Glutamatergic neuron (in vitro differentiated cells): Measurements from ENCODE around the gene LDHD. TPM values are rescaled to one million over a fixed set of nuclear protein-coding genes. Genes with fewer than 3 reads are reported as not detected.
A peak's percentile ranks its signal among the peaks of the same experiment; 100 is the strongest.

Experiments used
- DNase-seq: peaks from one replicate; pipeline ENCODE4 v3.0.0; 2022
- H3K27ac Mint-ChIP-seq: one replicate; pipeline ENCODE4 v1.8.0; 2020; ENCODE audit warnings: mild to moderate bottlenecking, mixed read lengths, inconsistent platforms; ENCODE audit not compliant: unreplicated experiment
- H3K27me3 Mint-ChIP-seq: one replicate; pipeline ENCODE4 v1.8.0; 2020; ENCODE audit warnings: mild to moderate bottlenecking, moderate library complexity, mixed read lengths, inconsistent platforms; ENCODE audit not compliant: unreplicated experiment
- H3K36me3 Mint-ChIP-seq: one replicate; pipeline ENCODE4 v1.8.0; 2020; ENCODE audit warnings: mild to moderate bottlenecking, mixed read lengths, inconsistent platforms; ENCODE audit not compliant: unreplicated experiment
- H3K4me1 Mint-ChIP-seq: one replicate; pipeline ENCODE4 v1.8.0; 2020; ENCODE audit warnings: mild to moderate bottlenecking, low read depth, mixed read lengths, inconsistent platforms; ENCODE audit not compliant: unreplicated experiment
- H3K4me3 Mint-ChIP-seq: one replicate; pipeline ENCODE4 v1.8.0; 2020; ENCODE audit warnings: mild to moderate bottlenecking, mixed read lengths, inconsistent platforms; ENCODE audit not compliant: unreplicated experiment
- H3K9me3 Mint-ChIP-seq: one replicate; pipeline ENCODE4 v1.8.0; 2020; ENCODE audit warnings: mild to moderate bottlenecking, moderate library complexity, mixed read lengths, inconsistent platforms; ENCODE audit not compliant: unreplicated experiment
- total RNA-seq: library from RNA; stranded (reverse); fragmentation: NEBNext Ultra II Directional; extraction: Animal tissue kit (Norgen Biotek cat#: 25700); gene quantifications from one replicate; pipeline ENCODE4 v1.2.1, GENCODE V29; 2021; ENCODE audit not compliant: unreplicated experiment
- TF ChIP-seq, protein P1 (sequence below): fragments of 200-600 bp; sonication (generic); IDR thresholded peaks from one replicate; pipeline ENCODE4 v1.5.0; 2021; ENCODE audit not compliant: partially characterized antibody, unreplicated experiment

Gene LDHD
- total RNA-seq, 1 donor from 2014 or later, result not detected

DNA sequence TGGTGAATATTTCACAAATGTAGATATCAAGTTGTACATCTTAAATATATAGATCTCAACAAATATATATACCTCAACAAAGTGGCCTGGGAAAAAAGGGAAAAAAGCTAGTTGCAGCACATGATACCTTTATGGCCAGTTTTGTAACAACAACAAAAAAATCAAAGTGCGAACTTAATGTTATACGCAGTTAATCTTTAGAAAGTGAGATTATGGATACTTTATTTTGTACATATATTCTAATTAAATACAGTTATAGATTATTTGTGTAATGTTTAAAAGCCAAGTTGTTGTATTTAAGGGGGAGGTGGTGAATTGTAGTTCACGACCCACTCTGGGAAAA is 31.4 kb upstream of the LDHD start:
- H3K27ac Mint-ChIP-seq, result peak overlapping the region; percentile 59
- peaks cover 26% of the 10 kb centered on the region for H3K36me3 Mint-ChIP-seq
- no peak for DNase-seq
- TF ChIP-seq, protein P1, sequence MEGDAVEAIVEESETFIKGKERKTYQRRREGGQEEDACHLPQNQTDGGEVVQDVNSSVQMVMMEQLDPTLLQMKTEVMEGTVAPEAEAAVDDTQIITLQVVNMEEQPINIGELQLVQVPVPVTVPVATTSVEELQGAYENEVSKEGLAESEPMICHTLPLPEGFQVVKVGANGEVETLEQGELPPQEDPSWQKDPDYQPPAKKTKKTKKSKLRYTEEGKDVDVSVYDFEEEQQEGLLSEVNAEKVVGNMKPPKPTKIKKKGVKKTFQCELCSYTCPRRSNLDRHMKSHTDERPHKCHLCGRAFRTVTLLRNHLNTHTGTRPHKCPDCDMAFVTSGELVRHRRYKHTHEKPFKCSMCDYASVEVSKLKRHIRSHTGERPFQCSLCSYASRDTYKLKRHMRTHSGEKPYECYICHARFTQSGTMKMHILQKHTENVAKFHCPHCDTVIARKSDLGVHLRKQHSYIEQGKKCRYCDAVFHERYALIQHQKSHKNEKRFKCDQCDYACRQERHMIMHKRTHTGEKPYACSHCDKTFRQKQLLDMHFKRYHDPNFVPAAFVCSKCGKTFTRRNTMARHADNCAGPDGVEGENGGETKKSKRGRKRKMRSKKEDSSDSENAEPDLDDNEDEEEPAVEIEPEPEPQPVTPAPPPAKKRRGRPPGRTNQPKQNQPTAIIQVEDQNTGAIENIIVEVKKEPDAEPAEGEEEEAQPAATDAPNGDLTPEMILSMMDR, result no peak
- no peaks in the 10 kb centered on the region for H3K27me3 Mint-ChIP-seq
- peak overlapping the region; percentile 79 for H3K4me3 Mint-ChIP-seq
- H3K9me3 Mint-ChIP-seq, result peaks cover 9% of the 10 kb centered on the region
- H3K4me1 Mint-ChIP-seq, result no peaks in the 10 kb centered on the region

DNA sequence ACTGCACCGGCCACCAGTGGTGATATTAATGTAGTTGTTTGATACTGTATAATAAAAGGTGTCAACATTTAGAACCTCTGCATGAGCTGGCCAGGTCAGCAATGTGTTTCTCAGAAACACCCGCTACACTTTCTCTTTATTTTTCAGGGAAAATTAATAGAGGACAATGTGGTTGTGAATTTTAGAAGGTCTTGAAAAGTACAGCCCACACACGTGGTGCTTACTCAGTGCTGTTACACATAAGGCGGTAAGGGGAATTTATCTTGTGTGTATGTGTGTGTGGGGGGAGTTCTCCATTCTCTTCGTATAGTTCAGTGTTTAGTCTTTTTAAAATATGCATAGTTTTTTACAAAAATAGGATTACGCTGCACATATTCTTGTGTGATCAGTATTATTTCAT is 27.4 kb upstream of the LDHD start:
- no peaks in the 10 kb centered on the region for H3K9me3 Mint-ChIP-seq
- no peak for DNase-seq
- TF ChIP-seq, protein P1, result no peak
- no peaks in the 10 kb centered on the region for H3K36me3 Mint-ChIP-seq
- H3K4me3 Mint-ChIP-seq, result no peak overlapping the region
- H3K27me3 Mint-ChIP-seq, result peaks cover 2% of the 10 kb centered on the region
- H3K27ac Mint-ChIP-seq, result no peak overlapping the region
- no peaks in the 10 kb centered on the region for H3K4me1 Mint-ChIP-seq

DNA sequence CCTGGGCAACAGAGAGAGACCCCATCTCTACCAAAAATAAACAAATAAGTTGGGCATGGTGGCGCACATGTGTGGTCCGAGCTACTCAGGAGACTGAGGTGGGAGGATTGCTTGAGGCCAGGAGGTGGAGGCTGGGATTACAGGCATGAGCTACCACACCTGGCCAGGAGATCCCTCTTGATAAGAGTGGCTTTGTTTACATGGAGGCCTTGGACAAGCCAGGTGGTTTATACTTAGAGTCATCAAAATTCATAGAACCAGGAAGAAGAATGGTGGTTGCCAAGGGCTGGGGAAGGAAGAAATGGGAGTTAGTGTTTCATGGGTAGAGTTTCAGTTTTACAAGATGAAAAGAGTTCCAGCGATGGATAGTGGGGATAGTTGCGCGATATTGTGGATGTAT is 22.9 kb upstream of the LDHD start:
- no peaks in the 10 kb centered on the region for H3K36me3 Mint-ChIP-seq
- peaks cover 2% of the 10 kb centered on the region for H3K27me3 Mint-ChIP-seq
- no peaks in the 10 kb centered on the region for H3K4me1 Mint-ChIP-seq
- TF ChIP-seq, protein P1, result no peak
- no peak overlapping the region for H3K4me3 Mint-ChIP-seq
- H3K27ac Mint-ChIP-seq, result no peak overlapping the region
- DNase-seq, result no peak
- H3K9me3 Mint-ChIP-seq, result no peaks in the 10 kb centered on the region

DNA sequence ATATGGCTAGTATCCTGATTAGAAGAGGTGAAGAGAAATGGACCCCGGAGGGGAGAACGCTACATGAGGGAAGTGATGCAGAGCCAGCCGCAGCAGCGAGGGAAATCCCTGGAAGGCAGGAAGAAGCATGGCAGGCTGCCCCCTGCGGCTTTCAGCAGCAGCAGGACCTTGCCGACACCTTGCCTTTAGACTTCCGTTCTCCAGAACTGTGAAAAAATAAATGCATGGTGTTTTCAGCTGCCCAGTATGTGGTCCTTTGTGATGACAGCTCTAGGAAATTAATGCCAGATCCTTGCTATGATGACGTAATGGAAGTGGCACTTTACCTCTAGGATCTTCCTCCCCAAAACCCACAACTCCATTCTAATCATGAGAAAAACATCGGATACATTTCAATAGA is 22.1 kb upstream of the LDHD start:
- DNase-seq, result no peak
- Mint-ChIP-seq H3K9me3 (no peaks in the 10 kb centered on the region), H3K27ac (no peak overlapping the region), H3K4me3 (no peak overlapping the region), H3K4me1 (no peaks in the 10 kb centered on the region), H3K36me3 (no peaks in the 10 kb centered on the region), H3K27me3 (peaks cover 2% of the 10 kb centered on the region)
- TF ChIP-seq, protein P1, result no peak

DNA sequence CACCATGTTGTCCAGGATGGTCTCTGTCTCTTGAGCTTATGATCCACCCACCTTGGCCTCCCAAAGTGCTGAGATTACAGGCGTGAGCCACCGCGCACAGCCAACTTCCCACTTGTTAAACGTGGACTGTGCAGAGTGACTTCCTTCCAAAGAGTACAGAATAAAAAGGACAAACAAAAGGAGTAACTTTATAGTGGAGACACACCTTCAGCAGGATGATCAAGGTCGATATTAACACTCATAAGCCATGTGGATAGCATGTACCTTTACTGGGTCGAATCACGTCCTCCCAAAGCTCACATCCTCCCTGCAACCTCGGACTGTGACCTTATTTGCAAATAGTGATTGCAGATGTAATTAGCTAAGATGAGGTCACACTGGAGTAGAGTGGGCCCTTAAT is 21.7 kb upstream of the LDHD start:
- Mint-ChIP-seq H3K4me1 (no peaks in the 10 kb centered on the region), H3K9me3 (no peaks in the 10 kb centered on the region), H3K4me3 (no peak overlapping the region), H3K27ac (no peak overlapping the region), H3K27me3 (peaks cover 4% of the 10 kb centered on the region), H3K36me3 (no peaks in the 10 kb centered on the region)
- no peak for DNase-seq
- TF ChIP-seq, protein P1, result no peak
